Islet of Langerhans (tissue), 1 donor: ENCODE data around the gene SPDEF.

ENCODE experiments used
- FAIRE-seq: peaks from one replicate; lab custom pipeline; 2011; peaks lifted over from hg19 to GRCh38; lab: Jason Lieb, UNC

The SPDEF gene

GRCh38 chr6:34556031-34556471, at the start of gene SPDEF:
Gene SPDEF, minus strand, starts transcription at chr6:34556329. Its CDS starts 11,874 bp downstream, at chr6:34544455.
- no peak for FAIRE-seq

DNA sequence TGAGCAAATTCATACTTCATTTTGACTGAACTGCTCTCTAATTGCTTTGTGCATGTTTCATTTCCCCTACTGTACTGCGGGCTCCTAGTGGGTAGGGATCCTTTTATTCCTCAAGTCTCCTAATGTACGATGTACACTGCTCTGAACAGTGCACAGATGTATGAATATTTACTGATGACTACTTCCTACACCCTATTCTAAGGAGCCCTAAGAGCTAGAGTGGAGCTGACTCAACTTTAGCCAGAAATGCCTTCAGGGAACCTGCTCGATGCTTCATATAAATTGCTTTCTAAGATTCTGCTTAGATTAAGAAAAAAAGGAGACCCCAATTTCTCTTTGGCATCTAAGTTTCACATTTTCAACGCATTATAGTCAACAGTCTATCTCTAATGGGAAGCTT, 47.6 kb upstream of the SPDEF start:
- FAIRE-seq = no peak

DNA sequence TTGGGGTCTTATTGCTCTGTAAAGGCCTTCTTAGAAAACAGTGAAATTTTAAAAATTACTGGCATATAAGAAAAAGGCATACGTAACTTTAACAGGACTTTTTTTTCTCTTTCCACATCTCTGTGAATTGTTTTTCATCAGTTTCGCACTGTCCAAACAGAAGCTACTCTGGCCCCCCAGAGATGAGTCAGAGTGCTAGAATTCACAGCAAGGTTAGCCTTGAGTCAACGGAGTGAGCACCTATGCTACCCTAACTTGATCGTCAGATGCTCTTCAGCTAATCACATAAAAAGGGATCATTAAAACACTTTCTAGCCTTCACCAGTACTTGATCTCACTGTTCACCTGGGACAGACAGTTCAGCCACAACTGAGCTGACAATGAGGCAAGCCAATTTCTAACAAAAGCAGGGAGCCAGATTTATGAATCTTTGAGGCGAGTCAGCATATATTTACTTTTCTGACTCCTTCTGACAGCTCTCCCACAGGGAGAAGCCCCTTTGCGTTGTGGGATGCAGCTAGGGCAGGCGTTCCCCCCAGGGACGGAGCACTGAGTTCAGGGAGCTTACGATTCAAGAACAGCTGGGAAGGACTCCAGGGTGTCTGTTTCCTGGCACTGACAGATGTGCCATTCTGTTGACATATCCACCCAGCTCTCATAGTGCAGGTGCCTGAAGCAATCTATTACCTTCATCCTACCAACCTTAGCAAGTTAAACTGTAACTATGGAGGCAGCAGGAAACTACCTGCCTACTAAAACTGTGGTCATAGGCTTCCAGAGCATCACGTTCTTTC, 46.4 kb upstream of the SPDEF start:
- FAIRE-seq = peak; percentile 94

GRCh38 chr6:34601706-34602105, 45.6 kb upstream of the SPDEF start:
- FAIRE-seq = no peak

GRCh38 chr6:34600796-34601195, 44.7 kb upstream of the SPDEF start:
- FAIRE-seq = no peak

DNA sequence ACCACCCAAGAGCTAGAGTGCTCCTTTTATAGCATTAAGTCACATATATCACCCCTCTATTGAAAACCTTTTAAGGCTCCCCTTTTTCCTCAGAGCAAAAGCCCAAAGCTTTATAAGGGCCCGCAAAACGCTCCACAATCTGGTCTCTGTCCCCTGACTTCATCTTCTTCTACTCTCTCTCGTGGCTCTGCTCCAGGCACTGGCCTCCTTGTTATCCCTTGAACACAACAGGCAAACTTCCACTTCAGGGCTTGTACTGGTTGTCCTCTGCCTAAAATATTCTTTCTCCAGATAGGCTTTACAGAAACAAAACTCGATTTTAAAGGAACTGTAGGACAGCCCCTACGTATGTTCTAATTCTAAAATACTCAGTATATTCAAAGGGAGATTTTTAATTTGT, 44.0 kb upstream of the SPDEF start:
- FAIRE-seq = no peak

- no peak for FAIRE-seq
Observed at GRCh38 chr6:34598712-34599111, 42.6 kb upstream of the SPDEF start.

GRCh38 chr6:34597605-34598353, 41.6 kb upstream of the SPDEF start:
- no peak for FAIRE-seq

GRCh38 chr6:34596798-34597197, 40.7 kb upstream of the SPDEF start:
- no peak for FAIRE-seq

GRCh38 chr6:34595332-34596184, 39.4 kb upstream of the SPDEF start:
- FAIRE-seq = no peak

DNA sequence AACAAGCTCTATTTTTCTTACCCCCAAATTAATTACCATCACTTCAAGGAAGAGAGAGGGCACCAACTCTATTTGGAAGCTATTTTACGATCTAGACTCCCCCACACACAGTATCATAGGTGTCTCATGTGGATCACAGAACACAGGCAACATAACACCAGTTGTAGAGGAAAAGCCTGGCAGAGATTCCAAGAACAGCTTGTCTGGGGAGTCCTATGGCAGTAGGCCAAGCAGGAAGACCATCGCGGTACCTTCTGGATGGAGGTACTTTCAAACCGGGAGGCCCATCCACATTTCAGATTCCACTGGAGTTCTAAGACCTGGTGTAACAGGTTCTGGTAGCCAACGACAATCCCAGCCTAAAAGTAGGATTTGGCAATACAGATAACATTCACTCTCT, 37.6 kb upstream of the SPDEF start:
- FAIRE-seq = no peak

DNA sequence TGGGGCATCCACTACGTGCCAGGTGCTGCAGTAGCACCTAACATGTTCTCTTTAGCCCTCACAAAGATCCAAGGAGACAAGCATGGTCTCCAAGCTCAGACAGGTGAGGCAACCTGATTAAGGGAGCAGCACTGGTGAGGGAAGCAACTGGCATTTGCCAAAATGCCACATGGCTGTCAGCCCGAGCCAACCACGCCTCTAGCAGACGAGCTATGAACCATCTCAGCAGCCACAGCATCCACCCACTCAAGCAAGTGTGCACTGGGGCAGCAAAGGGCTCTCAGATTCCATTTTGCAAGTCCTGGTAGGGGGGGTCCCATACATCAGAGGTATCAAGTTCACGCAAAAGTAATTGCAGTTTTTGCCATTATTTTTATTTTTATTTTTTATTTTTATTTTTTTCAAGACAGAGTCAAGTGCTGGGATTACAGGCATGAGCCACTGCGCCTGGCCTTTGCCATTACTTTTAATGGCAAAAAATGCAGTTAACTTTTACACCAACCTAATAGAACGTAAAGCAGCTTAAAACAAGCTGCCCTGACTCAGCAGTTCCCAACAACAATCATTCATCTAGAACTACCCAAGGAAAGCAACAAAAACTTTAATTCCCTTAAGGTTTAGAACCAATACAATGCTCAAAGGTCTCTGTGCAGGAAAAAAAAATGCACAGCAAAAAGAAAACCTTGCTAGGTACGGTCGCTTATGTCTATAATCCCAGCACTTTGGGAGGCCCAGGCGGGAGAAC, 36.3 kb upstream of the SPDEF start:
- no peak for FAIRE-seq

- FAIRE-seq = no peak
Observed at GRCh38 chr6:34589691-34590090, 33.6 kb upstream of the SPDEF start.

DNA sequence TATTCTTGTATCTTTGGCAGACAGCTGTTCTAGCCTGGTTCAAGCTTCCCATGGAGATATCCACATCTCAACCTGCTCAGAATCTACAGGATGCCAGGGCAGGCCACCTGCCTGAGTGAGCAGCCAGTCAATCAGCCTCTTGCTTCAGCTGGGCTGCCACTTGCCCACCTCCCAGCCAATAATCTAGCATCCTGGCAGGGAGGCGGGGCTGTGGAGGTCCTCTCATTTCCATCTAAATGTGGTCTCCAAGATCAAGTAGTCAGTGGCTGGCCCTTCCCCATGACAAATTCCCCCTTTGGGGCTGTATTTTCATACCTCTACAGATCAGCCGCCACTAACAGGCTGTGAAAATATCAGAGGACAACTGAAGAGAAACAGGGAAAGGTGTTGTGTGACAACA, 33.0 kb upstream of the SPDEF start:
- FAIRE-seq = no peak

GRCh38 chr6:34587851-34588250, 31.7 kb upstream of the SPDEF start:
- no peak for FAIRE-seq

GRCh38 chr6:34587325-34587724, 31.2 kb upstream of the SPDEF start:
- FAIRE-seq = no peak

DNA sequence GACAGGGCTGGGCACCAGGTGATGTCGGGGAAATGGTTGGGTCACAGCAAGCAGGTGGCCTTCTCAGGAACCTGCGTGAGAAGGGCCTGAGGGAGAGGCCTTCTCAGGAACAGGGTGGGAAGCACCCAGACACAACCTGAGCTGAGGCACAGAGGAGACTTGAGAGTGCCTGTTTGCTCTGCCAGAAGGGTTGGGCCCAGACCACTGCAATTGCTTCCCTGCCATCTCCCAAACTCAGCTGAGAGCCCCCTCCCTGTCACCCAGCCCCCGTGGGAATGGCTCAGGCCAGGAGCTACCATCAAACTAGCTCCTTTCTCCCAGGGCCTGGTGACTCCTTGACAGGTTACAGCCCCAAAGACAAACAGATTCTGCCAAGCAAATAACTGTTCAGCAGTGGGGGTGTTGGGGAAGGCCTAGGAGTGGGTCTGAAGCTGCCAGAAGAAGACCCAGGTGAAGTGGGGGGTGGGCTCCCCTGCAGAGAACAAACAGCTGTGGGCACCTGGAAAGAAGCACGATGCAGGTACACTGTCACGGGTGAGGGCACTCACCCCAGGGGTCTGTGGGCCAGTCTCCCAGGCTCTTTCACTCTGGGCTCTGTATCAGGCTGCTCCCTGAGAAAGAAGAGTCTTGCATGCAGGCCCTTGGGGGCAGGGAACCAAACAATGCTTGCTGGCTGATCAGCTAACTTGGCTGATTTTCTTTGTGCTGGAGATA, 30.4 kb upstream of the SPDEF start:
- no peak for FAIRE-seq

DNA sequence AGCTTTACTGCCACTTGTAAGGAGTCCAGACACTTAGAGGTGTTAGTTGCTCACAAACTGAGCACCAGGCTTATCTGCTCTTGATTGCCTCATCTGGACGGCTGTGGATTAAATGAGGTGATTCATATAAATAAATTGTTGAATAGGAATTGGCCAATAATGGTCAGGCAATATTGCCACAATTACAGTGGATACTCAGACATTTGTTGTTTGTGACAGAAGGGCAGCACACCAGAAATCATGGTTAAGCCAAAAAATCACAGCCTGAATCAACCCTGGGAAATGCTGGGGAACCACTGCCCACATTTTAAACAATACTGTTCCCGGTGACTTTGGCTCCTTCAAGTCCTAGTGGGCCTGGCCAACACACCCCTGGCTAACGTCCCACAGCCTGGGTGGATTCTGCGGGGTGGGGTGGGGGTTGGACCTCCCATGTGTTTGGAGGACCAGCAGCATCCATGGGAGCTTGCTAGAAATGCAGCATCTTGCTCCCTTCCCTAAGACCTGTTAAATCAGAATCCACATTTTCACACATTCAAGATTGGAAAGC, 29.5 kb upstream of the SPDEF start:
- no peak for FAIRE-seq

DNA sequence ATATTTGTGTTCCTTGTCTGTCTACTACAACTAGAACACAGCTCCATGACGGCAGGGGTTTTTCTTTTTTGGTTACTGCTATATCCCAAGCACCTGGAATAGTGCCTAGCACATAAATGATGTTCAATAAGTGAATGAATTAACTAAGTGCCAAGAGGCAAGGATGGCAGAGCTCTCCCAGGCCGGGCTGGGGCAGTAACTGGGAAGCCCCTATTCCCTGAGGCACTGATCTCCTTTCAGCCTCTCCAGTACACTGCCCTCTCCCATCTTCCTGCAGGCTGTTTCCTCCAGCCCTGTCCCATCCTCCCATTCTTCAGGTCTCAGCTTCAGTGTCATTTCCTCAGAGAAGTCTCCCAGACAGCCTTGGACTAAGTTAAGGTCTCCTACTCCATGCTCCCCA, 29.0 kb upstream of the SPDEF start:
- FAIRE-seq = no peak

GRCh38 chr6:34584694-34585093, 28.6 kb upstream of the SPDEF start:
- FAIRE-seq = no peak
